ENCODE measurements around the gene ADAMTS12. TPM values are rescaled to one million over a fixed set of nuclear protein-coding genes. Genes with fewer than 3 reads are reported as not detected.

Gene ADAMTS12
- total and polyA plus RNA-seq, 2 of the 8 experiments (the other 6 are each of a cell fraction or from before 2014, with no cell fraction given) = 6.4 to 12.8 TPM

GRCh38 chr5:33921002-33921401, 29.2 kb upstream of the ADAMTS12 start:
- H2BK20ac ChIP-seq (ENCODE audit: low read length) = no peak overlapping the region
- no peak overlapping the region for H3K4ac ChIP-seq (replicated peaks; ENCODE audit: insufficient read length, low read depth, low read length)
- H2BK15ac ChIP-seq (ENCODE audit: low read length) = no peak overlapping the region
- no peaks in the 10 kb centered on the region for H3K36me3 ChIP-seq (ENCODE audit: control insufficient read depth in 2 of 4, insufficient read depth in 4 of 4, low read length in 3 of 4)
- no peak overlapping the region for H3K9ac ChIP-seq (replicated peaks in 1 of 4; ENCODE audit: extremely low read depth in 1 of 4, low read depth in 3 of 4, low read length in 3 of 4)
- no peak overlapping the region for H3K27ac ChIP-seq (ENCODE audit: low read depth, low read length)
- no peak overlapping the region for H3K4me3 ChIP-seq (ENCODE audit: extremely low read depth in 1 of 4, insufficient read depth in 2 of 4, low read depth in 3 of 4, low read length in 4 of 4)
- 93% methylated on average over 1 of the region's 1 CpG; no CpG with 5 or more reads in 1 of the 2 experiments for WGBS, 2 experiments (ENCODE audit: extremely low coverage in 1 of 2, insufficient coverage in 1 of 2, insufficient read length in 1 of 2, insufficient replicate concordance in 2 of 2, low coverage in 1 of 2, low lambda C conversion rate in 2 of 2, missing lambda C conversion rate in 1 of 2)
- H3K18ac ChIP-seq (ENCODE audit: extremely low read depth, low read length) = no peak overlapping the region
- no peaks in the 10 kb centered on the region for H3K27me3 ChIP-seq (replicated peaks in 1 of 4; ENCODE audit: control insufficient read depth in 3 of 4, extremely low read depth in 1 of 4, insufficient read depth in 3 of 4, low read length in 3 of 4)
- no peak overlapping the region for H4K5ac ChIP-seq (ENCODE audit: insufficient read length, low read depth, low read length)
- no peak overlapping the region for H2AFZ ChIP-seq (ENCODE audit: low read length)
- TF ChIP-seq SUZ12 (IDR thresholded peaks at IDR 0.05; ENCODE audit: low read length) = no peak
- TF ChIP-seq JUN (IDR thresholded peaks at IDR 0.05; ENCODE audit: low read depth, low read length) = no peak
- no peak for TF ChIP-seq USF2 (IDR thresholded peaks at IDR 0.05; ENCODE audit: low read length)
- TF ChIP-seq CBX5 (IDR thresholded peaks at IDR 0.05; ENCODE audit: low read depth, low read length) = no peak
- TF ChIP-seq SP4 (IDR thresholded peaks at IDR 0.05; ENCODE audit: low read length) = no peak
- no peak for TF ChIP-seq HDAC6 (IDR thresholded peaks at IDR 0.05; ENCODE audit: low read depth, low read length)
- no peak overlapping the region for H4K91ac ChIP-seq (replicated peaks; ENCODE audit: insufficient read length, low read length)
- H3K79me2 ChIP-seq (ENCODE audit: control insufficient read depth in 1 of 2, insufficient read depth in 2 of 2, low read length in 2 of 2) = no peaks in the 10 kb centered on the region
- no peak overlapping the region for H3K23ac ChIP-seq (ENCODE audit: insufficient read length)
- DNase-seq (ENCODE audit: low read depth in 1 of 2, low spot score in 2 of 2) (no peak), FAIRE-seq (no peak)
- no peak overlapping the region for H2BK5ac ChIP-seq (ENCODE audit: low read depth, low read length)
- no peak overlapping the region for H3K14ac ChIP-seq (ENCODE audit: insufficient read length)
- H3K23me2 ChIP-seq (ENCODE audit: low read depth, low read length) = no peaks in the 10 kb centered on the region
- H2BK120ac ChIP-seq (replicated peaks; ENCODE audit: low read depth, low read length) = no peak overlapping the region
- H2AK5ac ChIP-seq (ENCODE audit: low read depth, low read length) = no peak overlapping the region
- H3K56ac ChIP-seq (replicated peaks; ENCODE audit: insufficient read length, low read depth, low read length) = no peak overlapping the region
- H3K9me3 ChIP-seq (ENCODE audit: insufficient read depth in 2 of 2, low read depth in 1 of 2, low read length in 1 of 2) = no peaks in the 10 kb centered on the region
- H3K79me1 ChIP-seq (ENCODE audit: low read depth, low read length) = no peaks in the 10 kb centered on the region
- ChIA-PET POLR2A (ENCODE audit: partially characterized antibody) (no interaction called here), CTCF (ENCODE audit: partially characterized antibody) (interaction anchor here (0.8 to 3.0 kb wide), 5 partner anchors 11 to 157 kb away, joined by 3 to 12 read pairs (median 5); partner anchors contain the start of gene ADAMTS12)
- H3K4me1 ChIP-seq (replicated peaks in 1 of 4; ENCODE audit: control insufficient read depth in 3 of 4, insufficient read depth in 4 of 4, low read length in 3 of 4) = no peaks in the 10 kb centered on the region
- H3K4me2 ChIP-seq (ENCODE audit: insufficient read depth in 1 of 2, low read depth in 2 of 2, low read length in 2 of 2) = no peak overlapping the region
- no peaks in the 10 kb centered on the region for H4K20me1 ChIP-seq (replicated peaks in 1 of 2; ENCODE audit: control insufficient read depth in 1 of 2, insufficient read depth in 2 of 2, low read length in 2 of 2)
- H4K8ac ChIP-seq (ENCODE audit: extremely low read depth, insufficient read depth, low read length) = no peak overlapping the region
- H2BK12ac ChIP-seq (ENCODE audit: low read depth, low read length) = no peak overlapping the region

All from H1 (cell line).